SK-N-SH (cell line): ENCODE measurements around the gene GPR15LG. TPM values are rescaled to one million over a fixed set of nuclear protein-coding genes. Genes with fewer than 3 reads are reported as not detected.
"Not testable (repeated sequence)": the region's sequence is repeated elsewhere in the genome, so short reads cannot be mapped to it uniquely, and the experiment has no call there.

Experiments used
- CTCF ChIA-PET: fragments of 300-600, 350-600 bp; formaldehyde crosslinking; extraction: SDS; loops from one replicate; lab custom pipeline; 2021; lab: Yijun Ruan, JAX
- POLR2A ChIA-PET: fragments of 350-600 bp; sonication (Branson Sonifier 250); formaldehyde crosslinking; extraction: SDS; loops from one replicate; lab custom pipeline; 2020; ENCODE audit warnings: antibody characterized with exemption, inconsistent platforms; lab: Yijun Ruan, JAX
- DNase-seq: peaks from one replicate; pipeline ENCODE4 v3.0.0; 2012
- H2AFZ ChIP-seq: fragments of 200-600 bp; sonication (generic); 2 replicates; pipeline ENCODE4 v1.8.1; 2016; ENCODE audit warnings: antibody characterized with exemption, mild to moderate bottlenecking, low read depth
- H3F3A ChIP-seq: fragments of 200-600 bp; sonication (generic); replicated peaks from 2 replicates; pipeline ENCODE3; 2016; ENCODE audit warnings: antibody characterized with exemption, mild to moderate bottlenecking; ENCODE audit not compliant: insufficient read depth
- H3K27ac ChIP-seq, 2 experiments: fragments of 200-500 bp in 1 of 2; fragments of 200-600 bp in 1 of 2; sonication (Bioruptor generic) in 1 of 2; sonication (generic), shearing (Covaris generic) in 1 of 2; 2 replicates each; pipeline versions ENCODE4 v1.5.1 to v1.6.1; 2014 to 2016; ENCODE audit warnings: low read depth in 2 of 2, inconsistent platforms in 1 of 2, low read length in 1 of 2, mild to moderate bottlenecking in 1 of 2, mixed read lengths in 1 of 2
- H3K27me3 ChIP-seq: fragments of 200-600 bp; sonication (generic), shearing (Covaris generic); 2 replicates; pipeline ENCODE4 v1.6.1; 2016; ENCODE audit warnings: mixed run types; ENCODE audit not compliant: insufficient read depth
- H3K36me3 ChIP-seq, 2 experiments: fragments of 200-500 bp in 1 of 2; fragments of 200-600 bp in 1 of 2; sonication (Bioruptor generic) in 1 of 2; sonication (generic) in 1 of 2; replicated peaks in 1 of 2; 2 replicates each; pipeline versions ENCODE3 to v1.5.1; 2014 to 2016; ENCODE audit warnings: low read length in 1 of 2, mild to moderate bottlenecking in 1 of 2; ENCODE audit not compliant: insufficient read depth in 2 of 2, control insufficient read depth in 1 of 2
- H3K4me1 ChIP-seq, 2 experiments: fragments of 200-500 bp in 1 of 2; fragments of 200-600 bp in 1 of 2; sonication (Bioruptor generic) in 1 of 2; sonication (generic), shearing (Covaris generic) in 1 of 2; 2 replicates each; pipeline versions ENCODE4 v1.5.1 to v1.6.1; 2014 to 2016; ENCODE audit warnings: low read depth in 1 of 2, low read length in 1 of 2, mixed run types in 1 of 2; ENCODE audit not compliant: insufficient read depth in 2 of 2, control insufficient read depth in 1 of 2
- H3K4me2 ChIP-seq: fragments of 200-600 bp; sonication (generic), shearing (Covaris generic); 2 replicates; pipeline ENCODE4 v1.6.1; 2017; ENCODE audit warnings: mixed run types
- H3K4me3 ChIP-seq, 2 experiments: fragments of 200-500 bp in 1 of 2; fragments of 200-600 bp in 1 of 2; sonication (Bioruptor generic) in 1 of 2; sonication (generic), shearing (Covaris generic) in 1 of 2; 2 replicates each; pipeline versions ENCODE4 v1.5.1 to v1.8.1; 2014 to 2016; ENCODE audit warnings: low read depth in 2 of 2, inconsistent platforms in 1 of 2, low read length in 1 of 2, mild to moderate bottlenecking in 1 of 2, mixed read lengths in 1 of 2, moderate library complexity in 1 of 2
- H3K79me2 ChIP-seq: fragments of 200-600 bp; sonication (generic); 2 replicates; pipeline ENCODE4 v1.8.1; 2017; ENCODE audit warnings: mild to moderate bottlenecking; ENCODE audit not compliant: insufficient read depth
- H3K9ac ChIP-seq: fragments of 200-600 bp; sonication (generic); 2 replicates; pipeline ENCODE4 v1.6.1; 2017; ENCODE audit warnings: mixed run types
- H3K9me2 ChIP-seq: fragments of 200-600 bp; sonication (generic); 2 replicates; pipeline ENCODE4 v1.6.1; 2017; ENCODE audit warnings: mixed run types
- H3K9me3 ChIP-seq: fragments of 200-600 bp; sonication (generic); 2 replicates; pipeline ENCODE4 v1.6.1; 2017; ENCODE audit warnings: mixed run types, mild to moderate bottlenecking, moderate library complexity
- H4K20me1 ChIP-seq: fragments of 200-600 bp; sonication (generic); 2 replicates; pipeline ENCODE4 v1.6.1; 2017; ENCODE audit warnings: mild to moderate bottlenecking, mixed run types; ENCODE audit not compliant: insufficient read depth
- ELF1 ChIP-seq: IDR thresholded peaks from 2 replicates; pipeline ENCODE4 v1.4.0; 2012
- EZH2phosphoT487 ChIP-seq: fragments of 200-600 bp; sonication (generic); IDR thresholded peaks from 2 replicates; pipeline ENCODE4 v1.6.1; 2017; ENCODE audit warnings: low read depth, mixed run types, mild to moderate bottlenecking, antibody characterized with exemption, moderate library complexity, borderline replicate concordance
- JUND ChIP-seq: IDR thresholded peaks from 2 replicates; pipeline ENCODE4 v1.4.0; 2012
- POLR2AphosphoS5 ChIP-seq: IDR thresholded peaks from 2 replicates; pipeline ENCODE4 v1.6.1; 2012; ENCODE audit warnings: low read depth, low read length
- TCF12 ChIP-seq: IDR thresholded peaks from 2 replicates; pipeline ENCODE4 v1.4.0; 2012
- WGBS: methylation state at CpG from one replicate; pipeline ENCODE4 v1.1.6; 2017; ENCODE audit warnings: low lambda C conversion rate; 5-methylcytosine and 5-hydroxymethylcytosine counted together
- polyA plus RNA-seq, 3 experiments: library from polyadenylated mRNA; depleted of rRNA; stranded (reverse); fragments of >200 nt; gene quantifications; 2 replicates each; pipeline ENCODE4 v1.2.3, GENCODE V29; 2012
- TF ChIP-seq, protein P1 (sequence below): IDR thresholded peaks from 2 replicates; pipeline ENCODE4 v1.6.1; 2012; ENCODE audit warnings: mild to moderate bottlenecking, low read depth, low read length, moderate library complexity
- TF ChIP-seq, protein P2 (sequence below): fragments of 150-350 bp; IDR thresholded peaks from 2 replicates; pipeline ENCODE4 v1.6.1; 2017; ENCODE audit warnings: antibody characterized with exemption, low read length, low read depth, borderline replicate concordance

The GPR15LG gene
- polyA plus RNA-seq, 1 of the 3 experiments (the other 2 are of a cell fraction), result not detected

- H3K79me2 ChIP-seq, H3F3A ChIP-seq, H3K27me3 ChIP-seq, H2AFZ ChIP-seq, H3K4me3 ChIP-seq, H3K36me3 ChIP-seq, H4K20me1 ChIP-seq, H3K27ac ChIP-seq, H3K9me3 ChIP-seq, H3K4me2 ChIP-seq, CTCF ChIA-PET, H3K9me2 ChIP-seq, H3K4me1 ChIP-seq, POLR2A ChIA-PET, DNase-seq, H3K9ac ChIP-seq: not testable (repeated sequence)
- 73% methylated on average over 9 of the region's 10 CpGs for WGBS
These were observed 5.2 kb upstream of the GPR15LG start for GRCh38 chr10:84168382-84168781.

GRCh38 chr10:84171237-84171636 lies 2.4 kb upstream of the GPR15LG start:
- DNase-seq, H2AFZ ChIP-seq, POLR2A ChIA-PET, H3K4me2 ChIP-seq, H3K36me3 ChIP-seq, H3K4me3 ChIP-seq, H3K4me1 ChIP-seq, H3K27me3 ChIP-seq, H3K27ac ChIP-seq, H3K9me2 ChIP-seq, H3K9ac ChIP-seq, H3K79me2 ChIP-seq, H3K9me3 ChIP-seq, H3F3A ChIP-seq, CTCF ChIA-PET, H4K20me1 ChIP-seq: not testable (repeated sequence)
- WGBS, result 28% methylated on average over 2 of the region's 2 CpGs

DNA sequence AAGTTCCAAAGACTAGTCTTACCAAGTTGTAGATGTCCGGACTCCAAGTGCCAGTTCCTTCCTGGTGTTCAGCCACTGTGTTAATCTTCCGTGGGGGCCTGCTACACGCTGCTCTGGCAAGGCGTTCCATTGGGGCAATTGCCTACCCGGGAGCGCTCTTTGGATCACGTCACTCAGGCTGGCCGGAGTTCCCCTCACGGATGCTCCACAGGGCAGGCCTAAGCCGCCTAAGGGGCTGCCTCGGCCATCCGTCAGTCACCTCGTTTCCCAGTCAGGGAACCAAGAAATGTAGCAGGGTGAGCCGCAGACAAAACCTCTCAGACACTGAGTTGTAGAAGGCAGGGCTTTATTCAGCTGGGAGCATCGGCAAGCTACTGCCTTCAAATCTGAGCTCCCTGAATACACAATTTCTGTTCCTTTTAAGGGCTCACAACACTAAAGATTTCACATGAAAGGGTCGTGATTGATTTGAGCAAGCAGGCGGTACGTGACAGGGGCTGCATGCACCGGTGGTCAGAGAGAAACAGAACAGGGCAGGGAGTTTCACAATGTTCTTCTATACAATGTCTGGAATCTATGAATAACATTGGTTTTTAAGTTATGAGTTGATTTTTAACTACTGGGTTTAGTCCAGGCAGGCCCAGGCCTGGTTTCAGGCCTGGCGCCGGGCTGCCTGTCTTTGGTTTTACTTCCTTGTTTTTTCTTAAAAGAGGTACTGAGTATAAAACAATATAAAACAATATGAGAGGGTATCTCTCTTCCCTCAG lies 1.7 kb upstream of the GPR15LG start:
- H3K4me1 ChIP-seq, H3K9me3 ChIP-seq, H3K27me3 ChIP-seq, POLR2A ChIA-PET, H3K9me2 ChIP-seq, H3K79me2 ChIP-seq, H2AFZ ChIP-seq, H3K4me3 ChIP-seq, H3K9ac ChIP-seq, H4K20me1 ChIP-seq, H3K36me3 ChIP-seq, H3K27ac ChIP-seq, H3K4me2 ChIP-seq, CTCF ChIA-PET, H3F3A ChIP-seq, DNase-seq: not testable (repeated sequence)
- WGBS, result 67% methylated on average over 8 of the region's 21 CpGs

- Histone ChIP-seq H3K4me1 (no peaks in the 10 kb centered on the region), H3K79me2 (no peaks in the 10 kb centered on the region), H3K4me3 (no peak overlapping the region), H3K9ac (no peak overlapping the region), H3K27me3 (no peaks in the 10 kb centered on the region), H3K27ac (no peak overlapping the region), H4K20me1 (no peaks in the 10 kb centered on the region), H2AFZ (no peak overlapping the region), H3K9me2 (no peaks in the 10 kb centered on the region), H3K36me3 (no peaks in the 10 kb centered on the region), H3K4me2 (no peak overlapping the region), H3F3A (no peaks in the 10 kb centered on the region), H3K9me3 (no peaks in the 10 kb centered on the region)
- DNase-seq, result no peak
- 44% methylated on average over 9 of the region's 9 CpGs for WGBS
- ChIA-PET POLR2A (no interaction called here), CTCF (interaction anchor here (2.0 kb wide), 1 partner anchor 25 kb away, joined by 6 read pairs; no protein-coding TSS in a partner anchor)
- TF ChIP-seq, protein P1, sequence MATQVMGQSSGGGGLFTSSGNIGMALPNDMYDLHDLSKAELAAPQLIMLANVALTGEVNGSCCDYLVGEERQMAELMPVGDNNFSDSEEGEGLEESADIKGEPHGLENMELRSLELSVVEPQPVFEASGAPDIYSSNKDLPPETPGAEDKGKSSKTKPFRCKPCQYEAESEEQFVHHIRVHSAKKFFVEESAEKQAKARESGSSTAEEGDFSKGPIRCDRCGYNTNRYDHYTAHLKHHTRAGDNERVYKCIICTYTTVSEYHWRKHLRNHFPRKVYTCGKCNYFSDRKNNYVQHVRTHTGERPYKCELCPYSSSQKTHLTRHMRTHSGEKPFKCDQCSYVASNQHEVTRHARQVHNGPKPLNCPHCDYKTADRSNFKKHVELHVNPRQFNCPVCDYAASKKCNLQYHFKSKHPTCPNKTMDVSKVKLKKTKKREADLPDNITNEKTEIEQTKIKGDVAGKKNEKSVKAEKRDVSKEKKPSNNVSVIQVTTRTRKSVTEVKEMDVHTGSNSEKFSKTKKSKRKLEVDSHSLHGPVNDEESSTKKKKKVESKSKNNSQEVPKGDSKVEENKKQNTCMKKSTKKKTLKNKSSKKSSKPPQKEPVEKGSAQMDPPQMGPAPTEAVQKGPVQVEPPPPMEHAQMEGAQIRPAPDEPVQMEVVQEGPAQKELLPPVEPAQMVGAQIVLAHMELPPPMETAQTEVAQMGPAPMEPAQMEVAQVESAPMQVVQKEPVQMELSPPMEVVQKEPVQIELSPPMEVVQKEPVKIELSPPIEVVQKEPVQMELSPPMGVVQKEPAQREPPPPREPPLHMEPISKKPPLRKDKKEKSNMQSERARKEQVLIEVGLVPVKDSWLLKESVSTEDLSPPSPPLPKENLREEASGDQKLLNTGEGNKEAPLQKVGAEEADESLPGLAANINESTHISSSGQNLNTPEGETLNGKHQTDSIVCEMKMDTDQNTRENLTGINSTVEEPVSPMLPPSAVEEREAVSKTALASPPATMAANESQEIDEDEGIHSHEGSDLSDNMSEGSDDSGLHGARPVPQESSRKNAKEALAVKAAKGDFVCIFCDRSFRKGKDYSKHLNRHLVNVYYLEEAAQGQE, result no peak
- TF ChIP-seq JUND, result no peak
- TF ChIP-seq EZH2phosphoT487, result no peak
- TF ChIP-seq TCF12, result no peak
- no peak for TF ChIP-seq ELF1
- TF ChIP-seq, protein P2, sequence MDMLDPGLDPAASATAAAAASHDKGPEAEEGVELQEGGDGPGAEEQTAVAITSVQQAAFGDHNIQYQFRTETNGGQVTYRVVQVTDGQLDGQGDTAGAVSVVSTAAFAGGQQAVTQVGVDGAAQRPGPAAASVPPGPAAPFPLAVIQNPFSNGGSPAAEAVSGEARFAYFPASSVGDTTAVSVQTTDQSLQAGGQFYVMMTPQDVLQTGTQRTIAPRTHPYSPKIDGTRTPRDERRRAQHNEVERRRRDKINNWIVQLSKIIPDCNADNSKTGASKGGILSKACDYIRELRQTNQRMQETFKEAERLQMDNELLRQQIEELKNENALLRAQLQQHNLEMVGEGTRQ, result no peak
- no peak for TF ChIP-seq POLR2AphosphoS5
These were observed 889 bp upstream of the GPR15LG start for GRCh38 chr10:84172467-84173356.
